22Rv1 (cell line): ENCODE measurements around the gene HOXD8.

Experiments
- H3K27ac ChIP-seq: fragments of 450-650 bp; 2 replicates; pipeline ENCODE4 v1.5.1; 2017
- CTCF ChIP-seq: fragments of 450-650 bp; IDR thresholded peaks from 2 replicates; pipeline ENCODE4 v1.5.1; 2017; ENCODE audit warnings: mild to moderate bottlenecking
- ZFX ChIP-seq: fragments of 450-650 bp; IDR thresholded peaks from 2 replicates; pipeline ENCODE4 v1.6.1; 2017; ENCODE audit warnings: antibody characterized with exemption, borderline replicate concordance

HOXD8 gene

DNA sequence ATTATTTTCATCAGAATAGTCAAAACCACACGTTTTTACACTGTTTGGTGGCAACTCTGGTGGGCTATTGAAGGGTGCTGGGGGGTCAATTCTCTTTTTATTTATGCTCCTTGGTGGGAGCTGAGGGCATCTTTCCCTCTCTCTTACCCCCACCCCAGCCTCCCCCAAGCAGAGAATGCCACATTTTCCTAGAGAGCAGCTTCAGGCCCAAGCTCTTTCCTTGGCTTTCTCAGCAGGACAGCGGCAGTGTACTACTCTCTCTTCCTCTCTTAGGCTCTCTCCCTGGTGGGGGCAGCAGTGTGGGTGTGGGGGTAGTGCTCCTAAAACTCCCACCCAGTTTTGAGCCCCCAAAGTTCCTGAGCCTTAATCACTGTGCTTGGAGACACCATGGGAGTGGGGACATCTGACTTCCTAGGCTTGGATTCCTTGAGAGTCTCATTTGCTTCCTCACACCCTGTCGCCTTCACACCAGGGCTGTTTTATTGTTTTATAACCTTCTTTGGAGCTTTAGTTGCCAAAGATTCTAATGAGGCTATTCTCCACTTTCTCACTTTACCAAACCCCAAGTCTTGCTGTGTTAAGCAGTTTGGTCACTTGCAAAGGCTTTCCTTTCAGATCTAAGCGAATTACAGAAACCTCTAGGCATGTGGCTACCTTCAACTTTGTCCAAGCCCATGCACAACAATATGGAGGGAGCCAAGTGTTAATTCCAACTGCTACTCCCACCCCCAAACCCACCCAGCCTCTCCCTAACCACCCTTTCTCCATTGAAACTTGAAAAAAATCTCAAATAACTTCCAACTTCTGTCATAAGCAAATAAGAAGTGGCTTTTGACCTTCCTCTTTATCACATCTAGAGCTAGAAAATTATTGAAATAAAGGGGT lies 15.8 kb downstream of the HOXD8 start:
- TF ChIP-seq CTCF (no peak), ZFX (no peak)
- no peak overlapping the region for H3K27ac ChIP-seq

DNA sequence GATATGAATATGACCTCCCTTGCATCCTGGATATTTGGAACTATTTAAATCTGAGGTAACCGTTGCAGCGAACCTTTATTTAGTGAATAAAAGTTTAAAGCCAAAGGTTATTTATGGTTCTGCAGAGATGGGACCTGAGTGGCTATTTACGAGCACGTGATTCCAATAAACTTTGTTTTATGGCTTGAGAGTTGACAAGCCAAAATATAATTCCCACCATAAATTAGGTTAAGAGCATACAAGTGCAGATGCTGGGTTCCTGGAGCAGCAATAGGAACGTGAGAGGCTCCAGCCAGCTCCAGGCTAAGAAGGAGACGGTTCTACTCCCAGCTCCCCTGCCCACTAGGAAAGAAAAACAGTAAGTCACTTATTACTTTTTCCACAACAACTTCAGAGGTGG lies 16.6 kb downstream of the HOXD8 start:
- H3K27ac ChIP-seq, result no peak overlapping the region
- no peak for TF ChIP-seq CTCF
- no peak for TF ChIP-seq ZFX

- TF ChIP-seq CTCF, result no peak
- H3K27ac ChIP-seq, result no peak overlapping the region
Measured at GRCh38 chr2:176146645-176147044, 17.1 kb downstream of the HOXD8 start.

GRCh38 chr2:176147210-176147799 lies 17.8 kb downstream of the HOXD8 start:
- TF ChIP-seq ZFX, result no peak
- TF ChIP-seq CTCF, result no peak

DNA sequence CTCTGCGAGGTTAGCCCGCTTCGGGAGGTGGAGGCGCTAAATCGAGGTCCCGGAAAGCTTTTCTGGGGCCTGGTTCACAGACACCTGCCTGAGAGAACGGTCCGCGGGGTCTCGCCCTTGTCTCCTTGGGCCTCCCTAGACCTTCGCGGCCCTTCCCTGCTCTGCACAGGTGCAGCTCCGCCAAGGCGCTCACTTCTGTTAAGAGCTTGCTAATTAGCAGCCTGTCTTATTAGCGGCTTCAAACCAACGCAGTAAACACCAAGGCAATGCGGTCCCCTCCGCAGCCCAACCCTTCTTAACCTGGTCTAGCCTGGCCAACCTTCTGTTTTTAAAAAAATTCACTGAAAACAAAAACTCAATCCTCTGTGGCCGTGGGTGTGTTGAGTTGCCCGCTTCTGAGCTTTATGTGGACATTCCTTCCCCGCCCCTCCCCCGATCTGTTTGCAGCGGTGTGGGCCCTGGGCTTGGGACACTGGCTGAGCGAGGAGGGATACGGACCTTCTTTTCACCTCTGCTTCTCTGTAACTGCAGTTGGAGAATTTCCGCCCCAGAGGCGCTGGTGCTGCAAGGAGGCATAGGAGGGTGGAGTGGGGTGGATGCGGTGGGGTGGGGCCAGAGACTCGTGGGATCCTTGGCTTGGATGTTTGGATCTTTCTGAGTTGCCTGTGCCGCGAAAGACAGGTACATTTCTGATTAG lies 18.4 kb downstream of the HOXD8 start:
- no peak overlapping the region for H3K27ac ChIP-seq
- TF ChIP-seq ZFX, result no peak
- TF ChIP-seq CTCF, result no peak

More at GRCh38 chr2:176147210-176147799, 17.8 kb downstream of the HOXD8 start:
- H3K27ac ChIP-seq, result no peak overlapping the region

DNA sequence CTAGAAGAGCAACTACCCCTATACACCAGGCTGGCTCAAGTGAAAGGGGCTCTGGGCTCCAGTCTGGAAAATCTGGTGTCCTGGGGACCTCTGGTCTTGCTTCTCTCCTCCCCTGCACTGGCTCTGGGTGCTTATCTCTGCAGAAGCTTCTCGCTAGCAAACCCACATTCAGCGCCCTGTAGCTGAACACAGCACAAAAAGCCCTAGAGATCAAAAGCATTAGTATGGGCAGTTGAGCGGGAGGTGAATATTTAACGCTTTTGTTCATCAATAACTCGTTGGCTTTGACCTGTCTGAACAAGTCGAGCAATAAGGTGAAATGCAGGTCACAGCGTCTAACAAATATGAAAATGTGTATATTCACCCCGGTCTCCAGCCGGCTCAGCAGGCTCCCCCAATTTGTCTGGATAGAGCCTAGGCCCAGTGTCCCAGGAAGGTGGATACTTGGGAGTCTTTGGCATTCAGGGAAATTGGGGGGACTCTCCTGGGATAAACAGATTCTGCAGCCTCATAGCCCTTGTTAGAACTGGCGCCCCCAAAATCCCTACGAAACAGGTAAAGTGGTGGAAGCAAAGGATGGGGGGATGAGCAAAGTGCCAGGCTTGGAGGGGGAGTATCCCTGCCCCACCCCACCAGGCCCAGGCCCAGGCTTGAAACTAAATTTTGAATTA lies 19.4 kb downstream of the HOXD8 start:
- no peak overlapping the region for H3K27ac ChIP-seq
- no peak for TF ChIP-seq CTCF
- TF ChIP-seq ZFX, result no peak
